ENCODE measurements around the gene ASNSD1.
"Not testable (repeated sequence)": the region's sequence is repeated elsewhere in the genome, so short reads cannot be mapped to it uniquely, and the experiment has no call there.

The ASNSD1 gene

DNA sequence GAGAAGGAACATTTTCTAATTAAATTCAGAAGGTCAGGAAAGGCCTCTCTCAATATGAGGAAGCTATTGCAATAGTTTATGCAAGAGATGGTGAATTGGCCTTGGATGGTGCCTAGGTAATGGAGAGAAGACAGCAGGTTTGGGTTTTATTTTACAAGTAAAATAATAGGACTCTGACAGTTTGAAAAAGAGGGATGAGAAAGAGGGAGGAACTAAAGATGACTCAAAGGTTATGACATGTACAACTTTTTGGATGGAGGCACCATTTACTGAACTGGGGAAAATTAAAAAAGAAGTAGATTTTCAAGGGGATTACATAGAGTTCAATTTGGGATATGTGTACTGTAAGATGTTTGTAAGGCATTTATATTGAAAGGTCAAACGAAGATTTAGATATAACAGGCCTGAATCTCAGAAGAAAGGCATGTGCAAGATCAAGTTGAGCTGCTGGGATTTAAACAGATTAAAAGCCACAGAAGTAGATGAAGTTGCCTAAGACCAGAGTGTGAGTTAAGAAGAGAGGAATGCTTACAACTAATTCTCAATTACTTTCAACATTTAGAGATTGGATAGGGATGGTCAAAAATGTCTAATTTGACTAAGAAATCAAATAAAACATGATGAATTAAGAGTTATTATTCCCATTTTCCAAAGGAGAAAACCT, 12.3 kb upstream of the ASNSD1 start:
- no peak for DNase-seq

DNA sequence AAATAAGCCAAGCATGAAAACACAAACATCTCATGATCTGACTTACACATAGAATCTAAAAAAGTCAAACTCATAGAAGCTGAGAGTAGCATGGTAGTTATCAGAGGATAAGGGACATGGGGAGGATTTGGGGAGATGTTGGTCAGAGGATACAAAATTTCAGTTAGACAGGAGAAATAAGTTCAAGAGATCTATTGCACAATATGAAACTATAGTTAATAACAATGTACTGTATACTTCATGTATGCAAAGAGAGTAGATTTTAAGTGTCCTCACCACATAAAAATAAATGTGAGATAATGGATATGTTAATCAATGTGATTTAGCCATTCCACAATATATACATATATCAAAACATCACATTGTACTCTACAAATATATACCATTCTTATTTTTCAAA, 10.0 kb upstream of the ASNSD1 start:
- no peak for DNase-seq

DNA sequence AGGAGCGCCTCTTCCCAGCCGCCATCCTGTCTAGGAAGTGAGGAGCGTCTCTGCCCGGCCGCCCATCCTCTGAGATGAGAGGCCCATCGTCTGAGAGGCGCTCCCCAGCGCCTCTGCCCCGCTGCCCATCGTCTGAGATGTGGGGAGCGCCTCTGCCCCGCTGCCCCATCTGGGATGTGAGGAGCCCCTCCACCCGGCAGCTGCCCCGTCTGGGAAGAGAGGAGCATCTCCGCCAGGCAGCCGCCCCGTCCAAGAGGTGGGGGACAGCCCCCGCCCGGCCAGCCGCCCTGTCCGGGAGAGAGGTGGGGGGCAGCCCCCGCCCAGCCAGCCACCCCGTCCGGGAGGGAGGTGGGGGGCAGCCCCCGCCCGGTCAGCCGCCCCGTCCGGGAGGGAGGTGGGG, 7.8 kb upstream of the ASNSD1 start:
- not testable (repeated sequence) for DNase-seq

- no peak for DNase-seq
Measured at GRCh38 chr2:189654641-189655040, 6.6 kb upstream of the ASNSD1 start.

GRCh38 chr2:189657867-189658266, 3.4 kb upstream of the ASNSD1 start:
- DNase-seq = no peak

DNA sequence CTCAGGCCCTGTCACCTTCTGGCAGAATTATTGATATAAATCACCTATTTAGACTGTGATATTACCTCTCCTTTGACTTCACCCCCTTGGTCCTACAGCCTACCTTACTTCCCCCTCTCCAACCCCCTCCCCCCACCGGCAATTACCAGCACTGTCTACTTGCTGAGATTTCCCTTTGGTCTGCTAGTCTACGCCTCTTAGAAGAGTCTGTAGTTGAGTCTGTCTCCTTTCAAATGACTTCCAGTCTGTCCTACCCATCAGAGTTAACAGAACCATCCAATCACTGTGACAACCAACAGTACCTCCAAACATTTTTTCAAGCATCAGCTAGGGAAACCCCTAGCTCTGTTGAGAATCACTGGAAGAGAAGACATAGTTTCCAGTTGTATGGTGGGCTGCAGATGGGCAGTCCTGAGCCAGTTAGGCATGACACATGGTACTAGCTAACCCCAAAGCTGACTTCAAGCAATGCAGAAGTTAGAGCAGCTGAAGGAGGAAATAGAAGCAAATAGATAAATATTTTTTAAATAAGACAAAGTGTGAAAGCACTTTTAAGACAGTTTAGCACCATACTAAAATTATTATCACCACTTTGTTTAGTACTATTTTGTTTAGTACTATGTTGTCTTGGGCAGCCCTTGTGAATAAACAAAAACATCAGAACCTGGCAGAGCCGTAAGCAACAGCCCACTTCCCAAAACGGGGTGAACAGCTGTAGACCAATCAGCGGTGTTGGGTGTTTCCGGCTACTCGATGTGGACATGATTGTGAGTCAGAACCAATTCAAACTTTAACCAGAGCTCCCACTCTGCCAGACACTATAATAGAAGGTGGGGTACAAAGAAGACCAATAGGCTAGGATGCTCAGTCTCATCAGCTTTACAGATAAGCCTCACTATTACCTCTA, 2.7 kb upstream of the ASNSD1 start:
- no peak for DNase-seq

GRCh38 chr2:189659734-189660133, 1.5 kb upstream of the ASNSD1 start:
- no peak for DNase-seq

DNA sequence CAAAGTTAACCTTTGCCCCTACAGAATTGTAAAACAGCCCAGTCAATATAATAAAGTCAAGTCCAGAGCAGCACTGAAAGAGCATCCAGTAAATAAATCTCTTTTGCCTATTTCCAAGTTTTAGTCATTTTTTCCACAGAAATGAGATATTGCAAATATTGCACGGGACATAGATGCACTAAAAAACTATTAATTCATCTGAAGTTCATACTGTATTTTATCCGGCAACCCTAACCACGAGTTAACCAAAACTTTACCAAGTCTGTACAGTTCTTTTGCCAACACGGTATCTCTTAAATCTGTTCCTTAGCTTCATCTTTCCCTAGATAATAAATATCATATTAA, 484 bp upstream of the ASNSD1 start:
- DNase-seq = no peak

DNA sequence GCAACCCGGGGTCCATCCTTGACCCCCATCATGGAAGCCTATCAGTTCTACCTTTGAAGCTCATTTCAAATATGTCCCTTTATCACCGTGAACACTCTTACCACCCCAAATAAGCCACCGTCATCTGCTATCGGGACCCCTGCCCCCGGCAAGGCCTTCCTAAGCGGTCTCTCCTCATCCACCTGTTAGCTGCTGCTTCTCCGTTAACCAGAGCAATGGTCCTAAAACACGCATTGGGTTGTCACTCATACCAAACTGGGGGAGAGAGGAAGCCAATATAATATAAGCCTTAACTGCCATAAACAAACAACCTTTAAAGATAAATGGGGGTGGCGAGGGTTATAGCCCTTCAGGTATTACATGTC, 680 bp downstream of the ASNSD1 start:
- DNase-seq = no peak

DNA sequence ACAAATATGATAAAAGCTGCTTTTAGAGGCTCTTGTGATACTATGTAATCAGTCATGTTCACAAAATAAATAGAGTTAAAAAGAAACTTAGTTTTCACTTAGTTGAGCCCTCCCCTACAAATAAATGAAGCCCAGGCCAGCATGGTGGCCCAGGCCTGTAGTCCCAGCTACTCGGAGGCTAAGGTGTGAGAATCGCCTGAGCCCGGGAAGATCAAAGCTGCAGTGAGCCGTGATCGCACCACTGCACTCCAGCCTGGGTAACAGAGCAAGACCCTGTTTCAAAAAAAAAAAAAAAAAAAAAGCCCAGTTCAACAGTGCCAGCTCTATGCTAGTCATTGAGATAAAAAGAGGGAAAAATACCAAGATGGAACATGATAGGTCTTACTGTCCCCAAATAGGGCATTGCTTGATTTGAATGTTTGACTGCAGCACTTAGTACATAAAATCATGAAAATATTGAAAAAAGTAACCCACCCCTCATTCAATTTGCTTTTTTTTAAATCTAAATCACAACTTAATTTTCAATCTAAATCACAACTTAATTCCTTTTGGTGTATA, 1.5 kb downstream of the ASNSD1 start:
- no peak for DNase-seq

DNA sequence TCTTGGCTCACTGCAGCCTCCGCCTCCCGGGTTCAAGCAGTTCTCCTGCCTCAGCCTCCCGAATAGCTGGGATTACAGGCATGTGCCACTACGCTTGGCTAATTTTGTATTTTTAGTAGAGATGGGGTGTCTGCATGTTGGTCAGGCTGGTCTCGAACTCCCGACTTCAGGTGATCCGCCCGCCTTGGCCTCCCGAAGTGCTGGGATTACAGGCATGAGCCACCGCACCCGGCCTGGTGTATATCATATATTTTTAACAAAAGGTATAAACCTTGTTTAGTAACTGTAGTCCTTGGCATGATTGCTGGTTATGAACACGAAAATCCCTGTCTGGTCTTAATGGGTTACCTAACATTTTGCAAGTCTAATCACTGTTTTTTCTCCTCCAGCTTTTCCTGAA, 2.1 kb downstream of the ASNSD1 start:
- not testable (repeated sequence) for DNase-seq

GRCh38 chr2:189669913-189670312, 8.7 kb downstream of the ASNSD1 start:
- DNase-seq = no peak

GRCh38 chr2:189673661-189674373, 12.6 kb downstream of the ASNSD1 start:
- DNase-seq = no peak

- no peak for DNase-seq
Measured at GRCh38 chr2:189674374-189675112, 13.3 kb downstream of the ASNSD1 start, which contains the start of gene ANKAR. TSS of gene ANKAR (plus strand) at chr2:189674670. CDS start at chr2:189676491, 1,821 bp downstream.

DNA sequence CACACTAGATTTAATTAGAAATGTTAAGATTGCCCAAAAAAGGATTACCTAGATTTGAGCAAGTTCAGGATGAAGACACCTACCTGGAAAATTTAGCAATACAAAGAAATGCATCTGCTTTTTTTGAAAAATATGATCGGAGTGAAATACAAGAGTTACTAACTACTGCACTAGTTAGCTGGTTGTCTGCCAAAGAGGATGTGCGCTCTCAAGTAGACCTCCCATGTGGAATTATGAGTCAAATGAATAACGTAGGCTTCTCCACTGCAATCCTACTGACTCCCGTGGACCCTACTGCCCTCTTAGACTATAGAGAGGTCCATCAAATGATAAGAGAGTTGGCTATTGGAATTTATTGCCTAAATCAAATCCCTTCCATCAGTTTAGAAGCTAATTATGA, 15.2 kb downstream of the ASNSD1 start:
- DNase-seq = no peak

DNA sequence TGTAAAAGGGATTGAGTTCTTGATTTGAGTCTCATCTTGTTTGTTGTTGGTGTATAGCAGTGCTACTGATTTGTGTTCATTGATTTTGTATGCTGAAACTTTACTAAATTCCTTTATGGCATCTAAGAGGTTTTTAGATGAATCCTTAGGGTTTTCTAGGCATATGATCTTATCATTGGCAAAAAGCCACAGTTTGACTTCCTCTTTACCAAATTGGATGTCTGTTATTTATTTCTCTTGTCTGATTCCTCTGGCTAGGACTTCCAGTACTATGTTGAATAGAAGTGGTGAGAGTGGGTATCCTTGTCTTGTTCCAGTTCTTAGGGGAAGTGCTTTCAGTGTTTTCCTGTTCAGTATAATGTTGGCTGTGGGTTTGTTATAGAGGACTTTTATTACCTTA, 18.0 kb downstream of the ASNSD1 start:
- DNase-seq = no peak

GRCh38 chr2:189681203-189681602, 19.9 kb downstream of the ASNSD1 start:
- no peak for DNase-seq

DNA sequence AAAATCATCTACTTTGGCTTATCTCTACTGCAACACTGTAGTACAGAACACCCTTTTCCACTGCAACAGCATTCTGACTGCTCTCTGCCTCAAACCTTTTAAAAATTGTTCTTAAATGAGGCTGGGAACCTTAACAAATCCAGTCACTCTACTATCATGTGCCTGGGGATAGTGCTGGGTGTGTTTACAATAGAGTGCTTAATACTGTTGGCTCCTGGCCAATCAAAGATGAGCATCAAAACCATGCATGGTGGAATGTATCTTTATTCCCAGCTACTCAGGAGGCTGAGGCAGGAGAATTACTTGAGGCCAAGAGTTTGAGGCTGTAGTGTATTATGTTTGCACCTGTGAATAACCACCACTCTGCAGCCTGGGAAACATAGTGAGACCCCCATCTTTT, 20.6 kb downstream of the ASNSD1 start:
- no peak for DNase-seq

GRCh38 chr2:189683348-189683747, 22.1 kb downstream of the ASNSD1 start:
- no peak for DNase-seq

DNA sequence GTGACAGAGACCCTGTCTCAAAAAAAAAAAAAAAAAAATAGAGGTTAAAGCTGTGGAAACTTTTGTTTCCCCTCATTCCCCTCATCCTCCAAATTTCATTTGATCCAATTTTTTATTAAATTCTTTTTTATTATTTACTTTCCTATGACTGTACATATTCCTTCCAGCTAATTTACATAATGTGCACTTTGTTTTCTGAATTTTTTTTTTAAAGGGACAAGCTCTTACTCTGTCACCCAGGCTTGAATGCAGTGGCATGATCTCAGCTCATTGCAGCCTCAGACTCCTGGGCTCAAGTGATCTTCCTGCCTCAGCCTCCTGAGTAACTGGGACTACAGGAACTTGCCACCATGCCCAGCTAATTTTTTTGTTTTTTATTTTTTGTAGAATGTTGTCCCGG, 23.6 kb downstream of the ASNSD1 start:
- DNase-seq = no peak

DNA sequence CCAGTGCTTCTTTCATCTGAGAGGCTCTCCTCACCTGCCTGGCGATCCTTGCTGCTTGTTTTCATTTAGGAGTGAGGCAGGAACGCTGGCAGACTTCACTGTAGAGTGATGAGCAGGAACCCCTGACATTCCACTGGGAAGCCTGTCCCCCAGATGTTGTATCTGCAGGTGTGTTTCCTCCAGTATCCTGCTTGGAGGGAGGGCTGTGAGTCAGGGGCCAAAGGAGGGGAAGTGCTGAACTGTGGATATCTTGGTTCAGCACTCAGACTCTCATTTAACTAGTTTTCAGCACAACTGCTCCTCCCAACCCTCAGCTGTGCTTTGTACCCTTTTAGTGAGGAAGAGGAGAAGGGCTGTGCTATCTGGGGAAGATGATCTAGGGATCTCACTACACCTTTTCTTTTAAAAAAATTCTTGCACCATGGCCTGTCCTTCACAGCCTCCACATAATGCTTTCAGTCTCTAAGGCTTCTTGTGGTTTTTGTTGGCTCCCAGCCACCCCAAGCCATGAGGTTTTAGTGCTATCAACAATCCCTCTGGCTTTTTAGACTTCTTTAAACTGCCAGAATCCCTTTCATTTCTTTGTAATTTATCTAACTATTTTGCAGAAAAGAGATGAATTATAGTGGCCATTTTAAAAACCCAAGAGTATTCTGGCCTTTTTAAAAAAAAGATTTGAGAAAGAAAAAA, 24.4 kb downstream of the ASNSD1 start:
- DNase-seq = no peak

- not testable (repeated sequence) for DNase-seq
Measured at GRCh38 chr2:189687796-189688195, 26.5 kb downstream of the ASNSD1 start.

Measured in NCI-H2107 (cell line).